Osteocyte (in vitro differentiated cells): Measurements from ENCODE around the gene ATAD5. TPM values are rescaled to one million over a fixed set of nuclear protein-coding genes. Genes with fewer than 3 reads are reported as not detected.

Experiments
- DNase-seq: peaks from one replicate; pipeline ENCODE4 v3.0.0; 2021; ENCODE audit warnings: mixed read lengths; ENCODE audit not compliant: unreplicated experiment; ENCODE audit errors: extremely low spot score
- H3K27ac Mint-ChIP-seq: one replicate; pipeline ENCODE4 v1.8.0; 2021; ENCODE audit warnings: mild to moderate bottlenecking, mixed read lengths; ENCODE audit not compliant: unreplicated experiment
- H3K27me3 Mint-ChIP-seq: one replicate; pipeline ENCODE4 v1.8.0; 2021; ENCODE audit warnings: mixed read lengths; ENCODE audit not compliant: unreplicated experiment
- H3K36me3 Mint-ChIP-seq: one replicate; pipeline ENCODE4 v1.8.0; 2021; ENCODE audit warnings: mixed read lengths; ENCODE audit not compliant: unreplicated experiment
- H3K4me1 Mint-ChIP-seq: one replicate; pipeline ENCODE4 v1.8.0; 2021; ENCODE audit warnings: mixed read lengths; ENCODE audit not compliant: unreplicated experiment
- H3K4me3 Mint-ChIP-seq: one replicate; pipeline ENCODE4 v1.8.0; 2021; ENCODE audit warnings: mild to moderate bottlenecking, moderate library complexity, mixed read lengths; ENCODE audit not compliant: unreplicated experiment
- H3K9me3 Mint-ChIP-seq: one replicate; pipeline ENCODE4 v1.8.0; 2021; ENCODE audit warnings: mixed read lengths; ENCODE audit not compliant: unreplicated experiment
- CTCF ChIP-seq: fragments of 200-600 bp; sonication (generic); IDR thresholded peaks from 2 replicates; pipeline ENCODE4 v1.5.0; 2021; ENCODE audit warnings: antibody characterized with exemption, mild to moderate bottlenecking, moderate library complexity
- total RNA-seq: library from RNA; stranded (reverse); gene quantifications from 2 replicates; pipeline ENCODE4 v1.2.1, GENCODE V29; 2021

Gene ATAD5
- total RNA-seq, 1 donor from 2014 or later = 3.0 TPM

- DNase-seq = no peak
- H3K36me3 Mint-ChIP-seq = peaks cover 36% of the 10 kb centered on the region
- H3K27ac Mint-ChIP-seq = no peak overlapping the region
- no peak overlapping the region for H3K4me3 Mint-ChIP-seq
- H3K27me3 Mint-ChIP-seq = no peaks in the 10 kb centered on the region
- H3K4me1 Mint-ChIP-seq = peaks cover 12% of the 10 kb centered on the region
- TF ChIP-seq CTCF = no peak
- no peaks in the 10 kb centered on the region for H3K9me3 Mint-ChIP-seq
Measured at GRCh38 chr17:30793282-30793977, 38.3 kb upstream of the ATAD5 start.

GRCh38 chr17:30794372-30794771 is 37.4 kb upstream of the ATAD5 start:
- DNase-seq = no peak
- Mint-ChIP-seq H3K4me3 (no peak overlapping the region), H3K27ac (no peak overlapping the region), H3K4me1 (peaks cover 6% of the 10 kb centered on the region), H3K36me3 (peaks cover 31% of the 10 kb centered on the region), H3K27me3 (no peaks in the 10 kb centered on the region), H3K9me3 (no peaks in the 10 kb centered on the region)
- no peak for TF ChIP-seq CTCF

- Mint-ChIP-seq H3K27me3 (no peaks in the 10 kb centered on the region), H3K27ac (no peak overlapping the region), H3K9me3 (no peaks in the 10 kb centered on the region), H3K4me1 (no peaks in the 10 kb centered on the region), H3K4me3 (no peak overlapping the region), H3K36me3 (peaks cover 28% of the 10 kb centered on the region)
- no peak for TF ChIP-seq CTCF
- no peak for DNase-seq
Measured at GRCh38 chr17:30796016-30796415, 35.8 kb upstream of the ATAD5 start.

GRCh38 chr17:30801671-30802070 is 30.1 kb upstream of the ATAD5 start:
- H3K4me1 Mint-ChIP-seq = no peaks in the 10 kb centered on the region
- H3K4me3 Mint-ChIP-seq = no peak overlapping the region
- H3K27me3 Mint-ChIP-seq = no peaks in the 10 kb centered on the region
- H3K27ac Mint-ChIP-seq = no peak overlapping the region
- TF ChIP-seq CTCF = no peak
- no peak for DNase-seq
- no peaks in the 10 kb centered on the region for H3K9me3 Mint-ChIP-seq
- peaks cover 32% of the 10 kb centered on the region for H3K36me3 Mint-ChIP-seq

GRCh38 chr17:30805944-30806456 is 25.8 kb upstream of the ATAD5 start:
- no peaks in the 10 kb centered on the region for H3K27me3 Mint-ChIP-seq
- no peaks in the 10 kb centered on the region for H3K9me3 Mint-ChIP-seq
- peaks cover 22% of the 10 kb centered on the region for H3K36me3 Mint-ChIP-seq
- H3K4me1 Mint-ChIP-seq = peaks cover 1% of the 10 kb centered on the region
- DNase-seq = no peak
- no peak overlapping the region for H3K27ac Mint-ChIP-seq
- H3K4me3 Mint-ChIP-seq = no peak overlapping the region
- peak; percentile 33 for TF ChIP-seq CTCF
